Stimulated activated memory B cell treated with anti-CD40 and anti-IgM and Interleukin-4, amounts not matched to agents 10 μg/mL and 1 μg/mL and 100 μg/mL, for 72 hours (primary cell): ENCODE measurements around the gene FMO5.
"Not testable (repeated sequence)": the region's sequence is repeated elsewhere in the genome, so short reads cannot be mapped to it uniquely, and the experiment has no call there.

ENCODE experiments used
- ATAC-seq: fragments of 150-1000 bp; cut with Tn5 transposase; 2 replicates; pipeline ENCODE4 v1.10.0; 2021
- H3K27ac Mint-ChIP-seq: one replicate; pipeline ENCODE4 v1.8.0; 2022; ENCODE audit warnings: mild to moderate bottlenecking, mixed read lengths
- H3K27me3 Mint-ChIP-seq: one replicate; pipeline ENCODE4 v1.8.0; 2022; ENCODE audit warnings: mixed read lengths
- H3K36me3 Mint-ChIP-seq: one replicate; pipeline ENCODE4 v1.8.0; 2022; ENCODE audit warnings: mixed read lengths
- H3K4me1 Mint-ChIP-seq: one replicate; pipeline ENCODE4 v1.8.0; 2022; ENCODE audit warnings: mixed read lengths
- H3K4me3 Mint-ChIP-seq: one replicate; pipeline ENCODE4 v1.8.0; 2022; ENCODE audit warnings: mild to moderate bottlenecking, moderate library complexity, mixed read lengths
- H3K9me3 Mint-ChIP-seq: one replicate; pipeline ENCODE4 v1.8.0; 2022; ENCODE audit warnings: mixed read lengths

FMO5 gene

GRCh38 chr1:147243841-147244240 is 18.7 kb upstream of the FMO5 start:
- H3K9me3 Mint-ChIP-seq: peaks cover 2% of the 10 kb centered on the region
- peaks cover 12% of the 10 kb centered on the region for H3K36me3 Mint-ChIP-seq
- H3K27ac Mint-ChIP-seq: peak overlapping the region; percentile 85
- peak overlapping the region; percentile 87 for H3K4me3 Mint-ChIP-seq
- no peaks in the 10 kb centered on the region for H3K27me3 Mint-ChIP-seq
- ATAC-seq: no peak
- H3K4me1 Mint-ChIP-seq: peaks cover 49% of the 10 kb centered on the region

GRCh38 chr1:147243228-147243685 is 18.1 kb upstream of the FMO5 start:
- Mint-ChIP-seq H3K4me1 (peaks cover 44% of the 10 kb centered on the region), H3K4me3 (peak overlapping the region; percentile 87), H3K27me3 (no peaks in the 10 kb centered on the region), H3K36me3 (peaks cover 12% of the 10 kb centered on the region), H3K27ac (peak overlapping the region; percentile 85), H3K9me3 (peaks cover 2% of the 10 kb centered on the region)
- peak; percentile 13 for ATAC-seq

DNA sequence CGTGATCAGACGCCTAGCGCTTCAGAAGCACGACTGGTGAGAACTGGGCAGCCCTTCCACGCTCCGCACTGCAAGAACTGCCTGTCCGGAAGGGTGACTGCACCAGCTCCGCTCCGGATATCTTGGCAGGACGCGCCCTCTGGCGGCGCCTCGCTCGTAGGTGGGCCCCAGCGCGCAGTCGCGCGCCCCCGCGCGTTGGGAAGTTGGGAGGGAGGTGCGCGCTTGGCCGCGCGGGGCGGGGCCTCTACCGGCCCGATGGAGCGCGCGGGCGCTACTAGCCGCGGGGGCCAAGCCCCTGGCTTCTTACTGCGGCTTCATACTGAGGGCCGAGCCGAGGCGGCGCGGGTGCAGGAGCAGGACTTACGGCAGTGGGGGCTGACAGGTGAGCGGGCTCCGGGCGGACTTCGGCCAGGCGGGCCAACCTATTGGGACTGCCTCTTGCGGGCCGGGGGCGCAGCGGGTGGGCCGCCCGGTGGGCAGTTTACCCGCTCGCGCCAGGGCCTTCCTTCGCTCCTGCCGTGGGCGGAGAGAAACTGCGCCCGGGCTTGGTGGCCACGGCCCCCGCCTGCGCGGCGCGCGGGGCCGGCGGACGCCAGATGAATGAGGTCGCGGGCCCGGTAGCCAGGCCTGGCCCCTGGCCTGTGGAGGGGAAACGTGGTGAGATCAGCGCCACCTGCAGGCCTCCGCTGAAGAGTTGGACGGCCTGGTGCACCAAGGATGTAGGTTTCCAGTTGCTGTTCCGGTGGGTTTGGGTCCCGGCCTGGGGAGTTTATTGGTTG is 17.5 kb upstream of the FMO5 start, which contains the start of gene CHD1L:
TSS of gene CHD1L (plus strand) at position 236 of the 779 bp plus-strand sequence. CDS start at position 256, 20 bp downstream.
- ATAC-seq: peak; percentile 97
- Mint-ChIP-seq H3K27ac (peak within 1 kb of the TSS; percentile 85), H3K4me3 (peak within 1 kb of the TSS; percentile 87), H3K36me3 (peaks cover 12% of the 10 kb centered on the region), H3K27me3 (no peaks in the 10 kb centered on the region), H3K4me1 (peaks cover 40% of the 10 kb centered on the region), H3K9me3 (peaks cover under 1% of the 10 kb centered on the region)

DNA sequence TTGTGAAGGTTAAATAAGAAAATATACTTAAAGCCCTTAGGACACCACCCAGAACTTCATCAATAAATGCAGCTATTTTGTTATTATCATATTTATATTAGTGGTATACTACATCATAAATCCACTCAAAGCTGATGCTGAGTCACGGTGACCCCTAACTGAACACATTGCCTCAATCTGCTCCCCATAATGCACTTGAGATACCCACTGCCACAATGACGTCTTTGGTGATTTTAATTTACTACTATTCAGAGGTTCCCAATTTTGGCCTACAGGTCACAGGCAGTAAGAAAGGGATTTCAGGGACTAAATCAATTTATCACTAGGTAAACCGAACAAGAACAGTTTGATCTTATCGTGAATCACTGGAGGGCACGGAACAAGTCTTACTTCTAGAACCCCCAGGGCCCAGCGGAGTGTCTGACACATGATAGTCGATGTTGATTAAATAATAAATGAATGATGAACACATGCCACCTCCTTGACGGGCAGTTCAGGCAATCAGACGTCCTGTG is 16.9 kb upstream of the FMO5 start:
- H3K4me3 Mint-ChIP-seq: peak overlapping the region; percentile 87
- no peaks in the 10 kb centered on the region for H3K9me3 Mint-ChIP-seq
- H3K27me3 Mint-ChIP-seq: no peaks in the 10 kb centered on the region

GRCh38 chr1:147240131-147240721 is 15.1 kb upstream of the FMO5 start:
- not testable (repeated sequence) for H3K27me3 Mint-ChIP-seq, H3K36me3 Mint-ChIP-seq, ATAC-seq, H3K4me3 Mint-ChIP-seq, H3K27ac Mint-ChIP-seq, H3K9me3 Mint-ChIP-seq
- H3K4me1 Mint-ChIP-seq: peaks cover 20% of the 10 kb centered on the region

More for the DNA sequence above, 16.9 kb upstream of the FMO5 start:
- no peak for ATAC-seq
- peaks cover 12% of the 10 kb centered on the region for H3K36me3 Mint-ChIP-seq
- peak overlapping the region; percentile 85 for H3K27ac Mint-ChIP-seq
- peaks cover 33% of the 10 kb centered on the region for H3K4me1 Mint-ChIP-seq

- no peaks in the 10 kb centered on the region for H3K27me3 Mint-ChIP-seq
- ATAC-seq: no peak
- H3K27ac Mint-ChIP-seq: no peak overlapping the region
- H3K4me3 Mint-ChIP-seq: no peak overlapping the region
- H3K4me1 Mint-ChIP-seq: peaks cover 13% of the 10 kb centered on the region
- no peaks in the 10 kb centered on the region for H3K9me3 Mint-ChIP-seq
- H3K36me3 Mint-ChIP-seq: peaks cover 4% of the 10 kb centered on the region
Measured at GRCh38 chr1:147238925-147239820, 14.0 kb upstream of the FMO5 start.

GRCh38 chr1:147238053-147238902 is 13.1 kb upstream of the FMO5 start:
- no peak for ATAC-seq
- Mint-ChIP-seq H3K4me1 (peaks cover 4% of the 10 kb centered on the region), H3K9me3 (no peaks in the 10 kb centered on the region), H3K27ac (no peak overlapping the region), H3K36me3 (no peaks in the 10 kb centered on the region), H3K4me3 (no peak overlapping the region), H3K27me3 (no peaks in the 10 kb centered on the region)

GRCh38 chr1:147236959-147237791 is 12.0 kb upstream of the FMO5 start:
- Mint-ChIP-seq H3K27me3 (no peaks in the 10 kb centered on the region), H3K4me3 (no peak overlapping the region), H3K36me3 (no peaks in the 10 kb centered on the region), H3K4me1 (peaks cover 3% of the 10 kb centered on the region), H3K27ac (no peak overlapping the region), H3K9me3 (no peaks in the 10 kb centered on the region)
- no peak for ATAC-seq

GRCh38 chr1:147236448-147236847 is 11.3 kb upstream of the FMO5 start:
- Mint-ChIP-seq H3K4me3 (no peak overlapping the region), H3K27ac (no peak overlapping the region), H3K27me3 (no peaks in the 10 kb centered on the region), H3K4me1 (no peaks in the 10 kb centered on the region), H3K36me3 (no peaks in the 10 kb centered on the region), H3K9me3 (no peaks in the 10 kb centered on the region)
- no peak for ATAC-seq

DNA sequence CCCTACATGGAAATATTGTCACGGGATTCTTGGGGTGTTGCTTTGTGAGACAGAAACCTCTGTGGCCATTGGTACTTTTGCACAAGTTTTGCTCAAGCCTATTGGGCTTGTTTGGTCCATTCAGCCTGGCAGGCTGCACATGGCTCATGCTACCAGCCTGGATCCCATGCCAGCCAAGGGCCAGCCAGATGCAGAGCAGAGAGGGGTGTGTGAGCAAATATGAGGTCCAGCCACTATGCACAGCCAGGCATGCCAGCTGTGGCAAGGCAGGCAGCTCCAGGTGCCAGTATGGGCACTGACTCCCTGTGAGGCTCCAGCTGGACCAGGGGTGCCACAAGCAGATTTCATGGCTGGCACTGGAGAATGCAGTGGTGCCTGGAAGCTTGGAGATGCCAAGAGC is 10.7 kb upstream of the FMO5 start:
- Mint-ChIP-seq H3K36me3 (no peaks in the 10 kb centered on the region), H3K27ac (no peak overlapping the region), H3K27me3 (no peaks in the 10 kb centered on the region), H3K9me3 (no peaks in the 10 kb centered on the region), H3K4me3 (no peak overlapping the region), H3K4me1 (no peaks in the 10 kb centered on the region)
- ATAC-seq: no peak

GRCh38 chr1:147233903-147234302 is 8.8 kb upstream of the FMO5 start:
- not testable (repeated sequence) for ATAC-seq, H3K27ac Mint-ChIP-seq

DNA sequence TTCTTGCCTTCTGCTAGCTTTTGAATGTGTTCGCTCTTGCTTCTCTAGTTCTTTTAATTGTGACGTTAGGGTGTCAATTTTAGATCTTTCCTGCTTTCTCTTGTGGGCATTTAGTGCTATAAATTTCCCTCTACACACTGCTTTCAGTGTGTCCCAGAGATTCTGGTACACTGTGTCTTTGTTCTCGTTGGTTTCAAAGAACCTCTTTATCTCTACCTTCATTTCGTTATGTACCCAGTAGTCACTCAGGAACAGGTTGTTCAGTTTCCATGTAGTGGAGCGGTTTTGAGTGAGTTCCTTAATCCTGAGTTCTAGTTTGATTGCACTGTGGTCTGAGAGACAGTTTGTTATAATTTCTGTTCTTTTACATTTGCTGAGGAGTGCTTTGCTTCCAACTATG is 5.9 kb upstream of the FMO5 start:
- H3K27me3 Mint-ChIP-seq, ATAC-seq: not testable (repeated sequence)

More at GRCh38 chr1:147233903-147234302, 8.8 kb upstream of the FMO5 start:
- not testable (repeated sequence) for H3K9me3 Mint-ChIP-seq, H3K36me3 Mint-ChIP-seq, H3K27me3 Mint-ChIP-seq, H3K4me3 Mint-ChIP-seq, H3K4me1 Mint-ChIP-seq

DNA sequence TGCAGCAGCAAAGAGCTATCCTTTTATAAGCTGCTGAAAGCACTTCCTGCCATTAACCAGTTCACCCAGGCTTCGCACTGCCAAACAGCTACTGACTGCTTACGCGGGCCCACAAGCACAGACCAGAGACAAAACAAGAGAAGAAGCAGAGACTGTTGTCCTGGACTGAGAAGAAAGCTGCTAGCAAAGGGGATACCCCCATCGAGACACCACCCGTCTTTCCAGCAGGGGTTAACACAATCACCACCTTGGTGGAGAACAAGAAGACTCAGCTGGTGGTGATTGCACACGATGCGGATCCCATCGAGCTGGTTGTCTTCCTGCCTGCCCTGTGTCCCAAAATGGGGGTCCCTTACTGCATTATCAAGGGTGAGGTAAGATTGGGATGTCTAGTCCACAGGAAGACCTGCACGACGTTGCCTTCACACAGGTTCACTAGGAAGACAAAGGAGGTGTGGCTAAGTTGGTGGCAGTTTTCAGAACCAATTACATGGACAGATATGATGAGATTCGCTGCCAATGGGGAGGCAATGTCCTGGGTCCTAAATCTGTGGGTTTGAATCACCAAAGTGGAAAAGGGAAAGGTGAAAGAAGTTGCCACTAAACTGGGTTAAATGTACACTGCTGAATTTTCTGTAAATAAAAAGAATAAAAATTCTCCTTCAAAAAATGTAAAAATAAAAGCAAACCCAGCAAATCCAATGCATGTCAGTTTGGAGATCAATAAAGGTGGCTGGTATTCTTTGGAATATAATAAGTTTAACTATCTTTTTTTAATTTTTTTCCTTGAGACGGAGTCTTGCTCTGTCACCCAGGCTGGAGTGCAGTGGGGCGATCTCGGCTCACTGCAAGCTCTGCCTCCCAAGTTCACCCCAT is 1.2 kb downstream of the FMO5 start:
- Mint-ChIP-seq H3K36me3 (peaks cover 5% of the 10 kb centered on the region), H3K4me3 (no peak overlapping the region), H3K4me1 (peaks cover 18% of the 10 kb centered on the region), H3K9me3 (no peaks in the 10 kb centered on the region), H3K27ac (no peak overlapping the region), H3K27me3 (no peaks in the 10 kb centered on the region)
- no peak for ATAC-seq

More for the DNA sequence above, 5.9 kb upstream of the FMO5 start:
- H3K4me1 Mint-ChIP-seq, H3K27ac Mint-ChIP-seq, H3K4me3 Mint-ChIP-seq, H3K36me3 Mint-ChIP-seq, H3K9me3 Mint-ChIP-seq: not testable (repeated sequence)
